Bronchial epithelial cell (primary cell): ENCODE results near the gene RASAL3. TPM values are rescaled to one million over a fixed set of nuclear protein-coding genes. Genes with fewer than 3 reads are reported as not detected.

Experiments used
- DNase-seq: peaks from one replicate; pipeline ENCODE4 v3.0.0-alpha.2; 2010; ENCODE audit warnings: low read depth
- FAIRE-seq: peaks from 2 replicates; lab custom pipeline; 2011; peaks lifted over from hg19 to GRCh38; lab: Jason Lieb, UNC
- H3K27me3 ChIP-seq: 2 replicates; pipeline ENCODE4 v1.5.1; 2011; ENCODE audit warnings: low read length; ENCODE audit not compliant: control insufficient read depth, insufficient read depth
- H3K36me3 ChIP-seq: 2 replicates; pipeline ENCODE4 v1.5.1; 2011; ENCODE audit warnings: low read length; ENCODE audit not compliant: control insufficient read depth, insufficient read depth
- H3K4me3 ChIP-seq: 2 replicates; pipeline ENCODE4 v1.5.1; 2011; ENCODE audit warnings: mild to moderate bottlenecking, low read depth, low read length, control low read depth
- total RNA-seq: library from RNA; depleted of rRNA; stranded (reverse); fragments of >200 nt; gene quantifications from 2 replicates; pipeline ENCODE4 v1.2.1, GENCODE V29; 2014
- TF ChIP-seq, protein P1 (sequence below): IDR thresholded peaks from 2 replicates; pipeline ENCODE4 v1.5.1; 2011; ENCODE audit warnings: mild to moderate bottlenecking, moderate library complexity, low read length, control low read depth, inconsistent platforms; ENCODE audit not compliant: insufficient read depth, severe bottlenecking

The RASAL3 gene
- total RNA-seq, 1 donor from 2014 or later = not detected

DNA sequence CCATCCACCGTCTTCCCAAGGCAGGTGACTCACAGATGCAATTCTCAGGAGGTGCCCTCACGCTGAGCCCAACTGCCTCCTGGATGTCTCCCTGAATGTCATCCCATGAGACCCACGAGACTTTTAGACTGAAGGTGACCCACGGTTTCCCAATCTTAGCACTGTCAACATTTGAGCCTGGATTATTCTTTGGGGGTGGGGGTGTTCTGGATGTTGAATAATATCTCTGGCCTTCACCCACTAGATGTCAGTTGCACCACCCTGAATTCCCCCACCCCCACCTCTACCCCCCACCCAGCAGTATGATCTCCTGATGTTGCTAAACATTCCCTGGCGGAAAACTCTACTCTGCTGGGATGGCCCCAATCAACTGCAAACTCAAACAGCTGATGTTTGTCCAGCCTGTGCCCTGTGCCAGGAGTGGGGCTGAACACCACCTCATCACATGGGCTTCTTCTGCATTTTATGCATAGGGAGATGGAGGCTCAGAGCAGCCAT lies 41.8 kb upstream of the RASAL3 start:
- H3K36me3 ChIP-seq = no peaks in the 10 kb centered on the region
- no peak for DNase-seq
- TF ChIP-seq, protein P1, sequence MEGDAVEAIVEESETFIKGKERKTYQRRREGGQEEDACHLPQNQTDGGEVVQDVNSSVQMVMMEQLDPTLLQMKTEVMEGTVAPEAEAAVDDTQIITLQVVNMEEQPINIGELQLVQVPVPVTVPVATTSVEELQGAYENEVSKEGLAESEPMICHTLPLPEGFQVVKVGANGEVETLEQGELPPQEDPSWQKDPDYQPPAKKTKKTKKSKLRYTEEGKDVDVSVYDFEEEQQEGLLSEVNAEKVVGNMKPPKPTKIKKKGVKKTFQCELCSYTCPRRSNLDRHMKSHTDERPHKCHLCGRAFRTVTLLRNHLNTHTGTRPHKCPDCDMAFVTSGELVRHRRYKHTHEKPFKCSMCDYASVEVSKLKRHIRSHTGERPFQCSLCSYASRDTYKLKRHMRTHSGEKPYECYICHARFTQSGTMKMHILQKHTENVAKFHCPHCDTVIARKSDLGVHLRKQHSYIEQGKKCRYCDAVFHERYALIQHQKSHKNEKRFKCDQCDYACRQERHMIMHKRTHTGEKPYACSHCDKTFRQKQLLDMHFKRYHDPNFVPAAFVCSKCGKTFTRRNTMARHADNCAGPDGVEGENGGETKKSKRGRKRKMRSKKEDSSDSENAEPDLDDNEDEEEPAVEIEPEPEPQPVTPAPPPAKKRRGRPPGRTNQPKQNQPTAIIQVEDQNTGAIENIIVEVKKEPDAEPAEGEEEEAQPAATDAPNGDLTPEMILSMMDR = no peak
- peaks cover 8% of the 10 kb centered on the region for H3K27me3 ChIP-seq
- no peak for FAIRE-seq
- H3K4me3 ChIP-seq = no peak overlapping the region

DNA sequence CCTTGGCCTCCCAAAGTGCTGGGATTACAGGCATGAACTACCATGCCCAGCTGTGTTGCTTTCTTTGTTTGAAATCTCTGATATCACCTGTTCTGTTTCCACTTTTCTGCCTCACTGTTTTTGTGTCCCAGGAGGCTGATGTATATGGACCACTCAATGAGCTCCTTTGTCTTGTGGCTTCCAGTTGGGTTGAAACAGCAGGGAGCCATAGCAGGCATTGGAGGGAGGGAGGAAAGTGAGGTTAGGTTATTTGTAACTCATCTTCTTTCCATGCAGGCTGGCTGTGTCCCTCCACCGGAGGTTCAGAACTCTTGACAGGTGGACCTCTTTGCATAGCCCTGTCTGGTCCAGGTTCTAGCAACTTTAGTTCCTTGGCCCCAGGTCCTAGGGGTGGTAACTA lies 37.9 kb upstream of the RASAL3 start:
- Histone ChIP-seq H3K36me3 (no peaks in the 10 kb centered on the region), H3K27me3 (peaks cover under 1% of the 10 kb centered on the region), H3K4me3 (no peak overlapping the region)
- no peak for DNase-seq
- TF ChIP-seq, protein P1 = no peak
- FAIRE-seq = no peak

GRCh38 chr19:15501596-15501995 lies 37.3 kb upstream of the RASAL3 start:
- H3K27me3 ChIP-seq = no peaks in the 10 kb centered on the region
- DNase-seq (no peak), FAIRE-seq (no peak)
- TF ChIP-seq, protein P1 = no peak
- no peaks in the 10 kb centered on the region for H3K36me3 ChIP-seq
- no peak overlapping the region for H3K4me3 ChIP-seq

GRCh38 chr19:15498910-15499309 lies 34.6 kb upstream of the RASAL3 start:
- DNase-seq (no peak), FAIRE-seq (no peak)
- H3K36me3 ChIP-seq = no peaks in the 10 kb centered on the region
- TF ChIP-seq, protein P1 = no peak
- no peaks in the 10 kb centered on the region for H3K27me3 ChIP-seq
- H3K4me3 ChIP-seq = no peak overlapping the region

DNA sequence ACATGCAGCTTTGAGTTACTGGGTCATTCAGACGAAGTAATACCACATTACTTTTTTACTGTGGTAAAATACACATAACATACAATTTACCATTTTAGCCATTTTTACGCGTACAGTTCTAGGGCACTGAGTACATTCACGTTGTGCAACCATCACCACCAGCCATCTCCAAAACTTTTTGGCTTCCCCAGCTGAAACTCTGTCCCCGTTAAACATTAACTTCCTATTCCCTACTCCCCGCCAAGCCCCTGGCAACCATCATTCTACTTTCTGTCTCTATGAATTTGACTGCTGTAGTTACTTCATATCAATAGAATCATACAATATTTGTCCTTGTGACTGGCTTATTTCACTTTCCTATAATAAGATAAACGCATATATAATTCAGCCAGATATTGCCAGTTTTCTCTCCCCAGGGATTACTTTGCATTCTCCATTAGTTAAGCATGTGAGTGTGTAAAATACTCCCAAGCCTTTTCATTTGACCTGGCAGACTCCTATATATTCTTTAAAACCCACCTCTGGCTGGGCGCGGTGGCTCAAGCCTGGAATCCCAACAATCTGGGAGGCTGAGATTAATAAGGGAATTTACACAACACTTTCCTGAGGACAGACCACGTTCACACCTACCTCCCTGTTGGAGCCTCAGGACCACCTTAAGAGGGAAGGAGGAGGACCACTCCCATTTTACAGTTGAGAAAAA lies 34.0 kb upstream of the RASAL3 start:
- Histone ChIP-seq H3K27me3 (no peaks in the 10 kb centered on the region), H3K4me3 (no peak overlapping the region), H3K36me3 (no peaks in the 10 kb centered on the region)
- TF ChIP-seq, protein P1 = no peak
- FAIRE-seq (no peak), DNase-seq (no peak)
